GM21423 (cell line): ENCODE results near the gene MBP.

Experiments used
- ATAC-seq: cut with Tn5 transposase; IDR thresholded peaks from one replicate; pipeline ENCODE4 v1.9.1; 2021; ENCODE audit warnings: mild to moderate bottlenecking, moderate library complexity; ENCODE audit not compliant: unreplicated experiment

The MBP gene

DNA sequence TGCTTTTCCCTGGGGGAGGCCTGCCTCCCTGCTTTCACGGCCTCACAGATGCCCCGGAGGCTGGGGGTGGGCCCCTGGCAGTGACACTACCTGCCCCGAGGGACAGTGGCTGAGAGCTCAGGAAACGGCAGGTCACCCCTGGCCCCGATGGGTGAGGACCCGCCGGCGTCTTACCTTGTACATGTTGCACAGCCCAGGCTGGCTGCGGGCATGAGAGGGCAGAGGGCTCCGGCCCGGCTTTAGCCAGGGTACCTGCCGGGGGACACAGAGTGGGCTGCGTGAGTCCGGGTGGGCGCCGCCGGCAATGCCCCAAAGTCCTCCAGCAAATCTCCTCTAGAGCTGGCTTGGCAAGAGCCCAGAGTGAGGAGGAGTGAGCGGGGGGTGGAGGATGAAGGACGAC, 122.9 kb downstream of the MBP start:
- ATAC-seq = no peak

DNA sequence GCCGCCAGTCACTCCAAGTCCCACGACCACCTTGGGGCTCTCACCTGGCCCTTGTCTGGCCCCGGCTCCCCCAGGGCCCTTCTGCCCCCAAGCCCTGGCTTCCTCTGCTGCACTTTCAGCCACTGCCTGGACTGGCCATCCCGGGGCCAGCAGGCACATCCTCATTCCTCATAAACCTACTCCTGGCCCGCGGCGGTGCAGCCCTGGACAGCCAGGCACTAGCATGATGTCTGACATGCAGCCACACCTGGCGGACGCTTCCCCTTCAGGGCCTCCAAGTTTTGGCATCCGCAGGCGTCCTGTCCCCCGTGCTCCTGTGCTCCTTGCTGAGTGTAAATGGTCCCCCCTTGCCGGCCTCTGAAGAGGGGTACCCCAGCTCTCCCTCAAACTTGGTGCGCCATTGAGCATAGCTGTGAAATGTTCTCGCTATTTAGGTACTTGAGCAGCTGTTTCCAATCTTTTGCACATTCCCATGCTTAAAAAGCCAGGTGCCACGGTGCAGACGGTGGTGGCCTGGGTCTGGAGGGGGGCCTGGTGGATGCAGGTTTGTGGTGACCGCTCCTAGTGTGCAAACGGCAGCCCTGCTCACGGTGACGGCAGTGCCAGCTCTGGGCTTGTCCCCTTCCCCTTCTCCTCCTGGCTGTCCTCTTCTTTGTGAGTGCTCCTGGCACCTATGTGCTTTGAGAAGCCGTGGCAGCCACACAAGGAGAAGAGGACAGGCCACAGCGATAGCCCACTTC, 123.8 kb downstream of the MBP start:
- no peak for ATAC-seq

DNA sequence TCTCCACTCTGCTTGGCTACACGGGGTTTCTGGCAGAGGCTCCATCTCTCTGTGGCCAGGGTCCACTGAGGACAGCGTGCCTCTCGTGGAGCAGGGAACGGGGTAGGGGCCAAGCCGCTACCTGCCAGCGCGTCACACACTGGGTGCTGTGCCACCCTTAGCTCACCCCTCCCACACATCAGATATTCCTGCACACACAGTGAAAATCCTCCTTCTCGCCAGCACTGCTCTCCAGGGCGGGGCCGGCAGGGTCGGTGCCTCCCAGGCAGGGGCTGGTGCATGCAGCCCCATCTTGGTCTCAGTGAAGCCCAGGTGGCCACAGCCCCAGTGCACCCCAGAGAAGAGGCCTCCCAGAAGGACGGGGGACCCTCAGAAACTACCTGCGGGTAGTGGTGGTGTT, 124.6 kb downstream of the MBP start:
- ATAC-seq = no peak

DNA sequence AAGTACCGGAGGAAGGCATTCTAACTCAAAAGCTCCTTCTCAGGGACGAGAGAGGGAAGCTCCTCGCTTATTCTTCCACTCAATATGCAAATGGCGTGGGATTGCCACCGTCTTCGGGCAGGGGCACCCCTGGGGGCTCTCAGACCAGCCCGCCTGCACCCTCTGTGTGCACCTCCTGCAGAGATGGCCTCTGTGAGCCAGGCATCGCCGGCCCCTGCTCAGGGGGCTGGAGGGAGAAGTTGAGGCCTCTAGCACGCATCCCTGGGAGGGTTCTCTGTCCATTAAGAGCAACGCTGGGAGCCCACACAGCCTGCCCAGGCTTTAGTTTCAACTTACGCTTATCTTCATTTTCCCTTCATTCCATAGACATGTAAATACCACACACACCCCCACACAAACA, 125.3 kb downstream of the MBP start:
- ATAC-seq = no peak

DNA sequence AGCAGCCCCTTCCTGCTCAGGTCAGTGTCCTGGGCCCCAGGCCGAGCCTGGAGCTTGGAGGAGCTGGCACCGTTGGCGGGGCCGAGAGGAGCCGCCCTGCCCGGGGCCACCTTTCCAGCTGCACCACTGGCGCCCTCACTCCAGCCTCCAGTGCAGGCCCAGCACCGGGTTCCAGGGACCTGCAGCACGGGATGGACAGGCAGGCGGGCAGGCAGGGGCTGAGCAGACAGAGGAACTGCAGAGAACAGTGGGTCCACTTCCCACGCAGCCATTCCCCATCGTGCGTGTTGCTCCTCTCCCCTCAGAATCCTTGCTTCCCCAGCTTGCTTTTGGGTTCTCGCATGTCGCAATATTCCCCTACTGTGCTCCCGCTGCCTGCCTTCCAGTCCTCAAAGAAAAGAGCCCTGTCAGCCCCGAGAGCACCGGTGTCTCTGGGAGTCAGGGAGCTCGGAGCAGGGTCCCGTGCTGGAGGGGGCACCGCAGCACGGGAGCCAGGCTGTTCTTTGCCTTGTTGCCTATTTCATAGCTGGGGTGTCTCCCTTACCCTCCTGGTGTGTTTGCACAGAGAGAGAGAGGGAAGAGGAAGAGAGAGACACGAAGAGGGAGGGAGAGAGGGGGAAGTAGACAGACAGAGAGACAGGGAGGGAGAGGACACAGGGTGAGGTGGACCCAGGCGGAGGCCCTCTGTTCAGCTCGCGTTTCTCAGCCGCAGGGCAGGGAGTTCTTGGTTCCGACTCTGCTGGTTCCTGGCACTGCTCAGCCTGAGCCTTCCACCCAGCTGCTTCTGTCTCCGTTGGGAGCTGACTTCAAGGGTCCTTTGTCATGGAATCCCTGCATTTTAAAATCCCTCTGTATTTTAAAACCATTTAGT, 126.0 kb downstream of the MBP start:
- no peak for ATAC-seq

DNA sequence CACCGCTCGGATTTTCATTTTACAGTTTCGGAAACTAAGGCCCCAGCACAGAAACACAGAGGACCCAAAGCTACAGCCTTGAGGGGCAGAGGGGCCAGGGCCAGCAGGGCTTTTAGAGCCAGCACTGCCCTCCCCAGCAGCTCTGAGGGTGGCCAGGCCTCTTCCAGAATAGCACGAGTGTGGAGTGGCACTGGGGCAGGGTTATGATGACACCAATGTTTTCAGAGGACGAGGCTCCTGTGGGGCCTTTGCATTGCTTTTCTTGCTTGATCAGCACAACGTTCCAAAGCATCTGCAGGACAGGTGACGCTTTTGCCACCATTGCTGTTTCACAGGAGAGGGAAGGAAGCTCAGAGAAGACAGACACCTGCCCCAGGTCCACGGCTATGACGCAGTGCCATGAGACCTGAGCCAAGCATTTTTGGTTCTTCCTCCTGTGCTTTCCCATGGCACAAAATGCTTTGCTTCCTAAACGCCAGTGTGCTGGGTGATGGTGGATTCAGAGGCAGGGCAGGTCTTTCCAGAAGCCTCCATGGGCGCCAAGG, 126.9 kb downstream of the MBP start:
- ATAC-seq = no peak

DNA sequence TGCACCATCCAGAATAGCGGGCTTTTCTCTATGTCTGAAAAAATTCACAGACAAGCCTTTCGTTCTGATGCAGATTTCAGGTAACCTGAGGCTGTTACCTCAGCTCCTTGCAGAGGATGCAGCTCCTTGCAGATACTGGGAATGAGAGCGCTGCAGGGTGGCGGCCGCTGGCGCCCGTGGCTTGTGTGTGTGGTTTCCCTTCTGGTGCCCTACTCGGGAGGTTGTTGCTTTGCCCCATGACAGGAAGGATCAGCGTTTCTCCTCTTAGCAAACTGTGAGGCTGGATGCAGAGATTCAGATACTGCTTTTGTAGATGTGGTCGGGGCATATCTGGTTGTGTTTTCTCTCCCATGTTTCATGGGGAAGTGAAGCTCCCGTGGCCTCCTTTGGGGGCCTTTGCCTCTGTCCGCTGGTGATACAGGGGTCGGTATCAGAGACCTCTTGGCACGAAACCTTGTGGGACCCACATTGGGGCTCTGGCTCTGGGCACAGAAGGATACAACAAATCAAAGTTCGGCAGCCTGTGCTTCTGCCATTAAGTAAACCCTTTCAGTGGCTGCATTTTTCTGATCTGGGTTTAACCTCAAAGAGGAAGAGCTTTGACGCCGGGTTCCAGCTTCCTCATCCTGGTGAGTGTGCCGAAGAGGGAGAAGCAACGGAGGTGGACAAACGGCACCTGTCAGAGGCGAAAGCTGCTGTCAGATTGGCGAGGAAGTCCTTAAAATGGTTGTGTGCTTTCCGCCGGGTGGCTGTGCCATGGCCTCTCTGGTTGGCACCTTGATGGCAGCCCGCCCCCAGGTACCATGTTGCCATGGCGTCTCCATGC, 127.8 kb downstream of the MBP start:
- ATAC-seq = no peak

DNA sequence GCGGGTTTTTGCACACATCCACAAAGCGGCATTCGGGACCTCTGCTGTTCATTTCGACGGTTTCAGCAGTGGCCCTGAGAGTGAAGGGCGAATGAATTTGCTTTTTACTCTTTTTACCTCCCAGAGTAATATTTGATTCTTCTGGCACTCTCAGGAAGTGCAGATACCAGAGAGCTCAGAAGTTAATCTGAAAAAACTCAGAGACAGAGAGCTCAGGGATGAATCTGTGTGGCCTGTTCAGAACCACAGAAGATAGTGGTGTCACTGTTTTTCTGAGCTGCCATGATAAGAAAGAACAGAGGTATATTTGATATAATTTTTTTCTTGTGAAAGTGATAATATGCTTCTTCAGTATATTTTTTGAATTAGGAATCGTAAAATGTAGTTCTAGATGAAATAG, 129.3 kb downstream of the MBP start:
- no peak for ATAC-seq

DNA sequence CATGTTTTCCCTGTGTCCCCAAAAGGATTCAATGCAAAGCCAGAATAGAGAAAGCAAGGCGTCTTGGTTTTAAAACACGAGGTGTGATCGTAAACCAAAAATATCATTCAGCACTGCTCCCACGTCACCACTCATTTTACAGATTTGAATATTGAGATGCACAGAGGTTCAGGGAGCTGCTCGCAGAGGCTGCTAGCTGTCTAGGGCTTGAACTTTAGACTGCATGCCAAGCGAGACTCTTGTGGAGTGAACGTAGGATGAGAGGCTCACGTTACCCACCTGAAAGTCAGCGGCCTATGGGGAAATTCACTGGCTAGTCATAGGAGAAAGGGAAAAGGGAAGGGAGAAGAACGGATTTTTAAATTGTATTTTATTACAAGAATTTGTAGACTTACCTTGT, 130.1 kb downstream of the MBP start:
- ATAC-seq = no peak

DNA sequence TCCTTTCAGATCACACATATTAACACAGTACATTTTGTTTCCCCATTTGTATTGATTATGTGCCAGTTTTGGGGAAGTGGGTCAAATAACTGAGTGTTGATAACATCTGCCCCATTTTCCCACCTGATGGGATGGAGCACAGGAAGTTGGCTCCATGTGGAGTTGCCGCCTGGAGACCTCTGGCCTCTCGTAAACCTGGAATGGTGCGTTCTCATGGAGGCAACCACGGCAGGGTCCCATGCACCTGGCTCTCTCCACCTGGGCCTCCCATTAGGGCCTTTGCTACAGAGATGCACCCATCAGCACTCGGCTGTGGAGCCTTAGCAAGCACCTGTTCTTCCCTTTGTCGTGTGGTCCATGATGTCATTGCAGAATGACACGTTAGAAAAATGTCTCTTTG, 130.6 kb downstream of the MBP start:
- no peak for ATAC-seq

DNA sequence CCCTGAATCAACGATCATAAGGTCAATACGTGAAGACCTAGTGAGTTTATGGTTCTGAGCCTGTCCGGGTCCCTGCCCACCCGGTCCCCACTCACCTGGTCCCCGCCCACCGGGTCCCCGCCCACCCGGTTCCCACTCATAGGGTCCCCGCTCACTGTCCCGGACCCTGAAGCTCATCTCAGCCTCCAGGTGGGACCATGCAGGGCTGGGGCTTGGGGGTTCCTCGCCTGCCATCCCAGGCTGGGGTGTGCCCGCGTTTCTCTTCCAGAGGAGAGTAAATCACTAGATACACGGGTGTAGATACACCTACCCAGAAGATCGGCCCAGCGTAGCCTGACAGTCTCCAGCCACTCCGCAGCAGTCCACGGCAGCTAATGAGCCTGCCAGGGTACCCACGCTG, 131.5 kb downstream of the MBP start:
- ATAC-seq = no peak

DNA sequence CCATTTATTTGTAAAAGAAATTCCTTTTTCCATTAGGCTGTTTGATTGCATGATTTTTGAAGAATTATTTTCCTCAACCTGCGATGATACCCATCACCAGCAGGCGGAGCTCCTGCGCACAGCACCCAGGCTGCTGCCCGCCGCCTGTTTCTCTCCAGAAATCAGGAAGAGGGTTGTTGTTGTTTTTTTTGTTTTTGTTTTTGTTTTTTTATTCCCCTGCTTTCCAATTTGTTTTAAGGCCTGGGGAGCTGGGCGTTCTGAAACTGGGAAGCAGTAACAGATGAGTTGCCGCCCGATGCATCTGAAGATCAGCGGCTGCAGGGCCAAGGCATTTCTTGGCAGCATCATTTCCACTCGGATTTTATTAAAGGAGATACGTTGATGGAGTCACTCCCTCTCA, 132.1 kb downstream of the MBP start:
- no peak for ATAC-seq

DNA sequence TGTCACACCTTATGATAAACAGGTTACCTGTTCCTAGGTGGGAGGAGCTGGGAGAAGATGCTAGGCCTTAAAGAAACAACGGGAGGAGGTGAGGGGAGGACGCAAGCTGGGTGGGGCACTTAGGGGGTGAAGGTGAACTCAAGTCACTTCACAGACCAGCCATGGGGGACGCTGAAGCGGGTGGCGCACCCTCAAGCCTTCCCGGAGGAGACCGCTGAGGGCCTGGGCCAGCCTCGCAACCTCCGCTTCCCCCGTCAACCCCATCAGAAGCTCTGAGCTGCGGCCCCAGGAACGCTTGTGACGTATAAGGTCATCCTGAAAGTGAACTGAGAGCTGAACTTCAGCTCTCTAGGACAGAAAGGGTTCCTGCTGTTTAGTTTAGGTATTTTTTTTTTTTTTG, 133.5 kb downstream of the MBP start:
- no peak for ATAC-seq

DNA sequence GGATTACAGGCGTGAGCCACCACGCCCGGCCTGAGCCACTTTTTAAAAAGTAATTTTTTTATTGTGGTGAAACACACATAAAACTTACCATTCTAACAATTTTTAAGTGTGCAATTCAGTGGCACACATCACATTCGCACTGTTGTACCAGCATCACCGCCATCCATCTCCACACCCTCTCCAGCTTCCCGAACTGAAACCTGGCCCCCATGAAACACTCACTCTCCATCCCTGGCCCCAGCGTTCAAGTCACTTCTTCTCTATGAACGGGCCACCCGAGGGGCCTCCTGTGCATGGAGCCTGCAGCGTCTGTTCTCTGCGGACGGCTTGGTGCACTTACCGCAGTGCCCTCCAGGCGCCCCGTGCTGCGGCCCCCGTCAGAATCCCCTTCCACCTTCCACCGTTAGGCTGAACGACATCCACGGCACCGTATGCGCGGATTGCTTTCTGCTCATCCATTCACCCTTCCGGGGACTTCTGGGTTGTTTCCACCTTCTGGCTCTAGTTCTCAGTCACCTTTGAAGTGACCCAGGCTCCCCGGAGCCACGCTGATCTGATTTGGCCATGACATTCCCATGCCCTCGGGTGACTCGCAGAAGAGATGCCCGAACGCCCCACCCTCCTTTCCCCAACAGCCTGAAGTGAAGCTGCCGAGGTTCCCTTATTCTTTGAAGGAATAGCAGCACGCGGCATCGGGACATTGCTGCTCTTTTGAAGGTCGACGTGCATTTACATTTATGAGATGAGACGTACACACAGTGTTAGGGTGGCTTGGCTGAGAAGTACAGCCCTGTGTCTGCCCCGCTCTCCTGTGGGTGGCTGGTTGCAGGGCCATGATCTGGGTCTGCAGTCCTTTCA, 134.4 kb downstream of the MBP start:
- ATAC-seq = no peak

DNA sequence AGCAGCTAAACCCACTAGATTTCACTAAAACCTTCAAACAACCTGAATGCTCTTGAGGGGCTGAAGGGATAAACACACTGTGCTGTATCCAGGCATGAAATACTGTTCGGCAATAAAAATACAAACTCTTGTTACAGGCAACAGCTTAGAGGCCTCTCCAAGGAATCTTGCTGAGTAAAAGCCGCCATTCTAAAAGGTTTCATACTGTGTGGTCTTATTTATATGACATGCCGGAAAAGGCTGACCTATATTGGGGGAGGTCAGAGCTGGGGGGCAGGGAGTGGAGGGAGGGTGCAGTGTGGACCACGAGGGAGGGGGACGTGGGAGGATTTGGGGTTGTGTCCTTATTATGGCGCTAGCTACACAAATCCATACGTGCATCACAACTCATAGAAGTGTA, 136.2 kb downstream of the MBP start:
- ATAC-seq = no peak

DNA sequence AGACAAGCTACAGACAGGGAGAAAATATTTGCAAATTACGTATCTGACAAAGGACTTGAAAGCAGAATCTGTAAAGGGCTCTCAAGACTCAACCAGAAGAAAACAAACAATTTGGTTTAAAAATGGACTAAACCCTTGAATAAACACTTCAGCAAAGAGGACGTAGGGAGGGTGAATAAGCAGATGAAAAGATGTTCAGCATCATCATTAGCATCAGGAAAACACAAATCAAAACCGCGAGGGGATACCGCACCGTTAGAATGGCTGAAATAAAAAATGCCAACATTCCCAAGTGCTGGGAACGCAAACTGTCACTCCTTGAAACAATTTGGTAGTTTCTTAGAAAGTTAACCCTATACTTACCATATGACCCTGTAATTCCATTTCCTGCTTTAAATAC, 136.7 kb downstream of the MBP start:
- no peak for ATAC-seq

DNA sequence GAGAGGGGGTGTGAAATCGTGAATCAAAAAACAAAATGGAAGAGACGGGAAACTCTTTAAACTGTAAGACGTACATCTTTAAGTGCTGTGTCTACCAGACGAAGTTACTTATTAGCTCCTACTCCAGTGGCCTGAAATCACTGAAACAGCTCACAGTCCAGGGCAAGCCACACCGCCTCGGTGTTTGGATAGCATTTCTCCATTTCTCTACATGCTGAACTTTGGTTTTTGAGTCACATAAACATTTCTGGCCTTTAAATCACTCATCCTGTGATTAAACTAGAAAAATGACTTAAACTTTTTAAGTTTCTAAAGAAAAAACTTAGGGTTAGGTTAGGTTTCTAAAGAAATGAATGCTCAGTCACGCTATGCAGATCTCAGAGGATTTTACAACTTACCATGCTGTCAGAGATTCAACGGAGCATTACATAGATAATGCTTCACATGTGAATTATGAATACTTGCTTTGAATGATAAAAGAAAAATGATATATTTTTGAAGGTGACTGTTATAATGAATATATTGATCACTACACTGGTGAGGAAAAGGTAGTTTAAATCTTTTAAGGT, 138.4 kb downstream of the MBP start:
- ATAC-seq = no peak

DNA sequence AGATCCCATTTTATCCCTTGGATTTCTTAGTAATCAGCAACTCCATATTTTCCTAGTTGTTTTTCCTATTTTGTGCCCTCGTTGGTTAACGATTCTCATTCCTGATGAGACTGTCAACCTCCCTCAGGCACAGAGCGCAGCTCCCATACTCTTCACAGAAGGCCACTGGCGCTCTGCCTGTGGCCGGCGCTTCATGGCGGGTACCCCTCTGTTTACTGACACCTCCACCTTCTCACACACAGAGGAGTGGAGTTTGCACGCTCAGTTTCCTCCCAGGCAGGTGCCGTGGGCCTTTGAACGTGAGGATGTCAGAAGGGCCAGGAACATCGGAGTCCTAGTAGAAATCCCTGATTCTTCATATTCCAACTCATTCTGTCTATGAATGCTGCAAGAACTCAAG, 139.0 kb downstream of the MBP start:
- ATAC-seq = no peak

DNA sequence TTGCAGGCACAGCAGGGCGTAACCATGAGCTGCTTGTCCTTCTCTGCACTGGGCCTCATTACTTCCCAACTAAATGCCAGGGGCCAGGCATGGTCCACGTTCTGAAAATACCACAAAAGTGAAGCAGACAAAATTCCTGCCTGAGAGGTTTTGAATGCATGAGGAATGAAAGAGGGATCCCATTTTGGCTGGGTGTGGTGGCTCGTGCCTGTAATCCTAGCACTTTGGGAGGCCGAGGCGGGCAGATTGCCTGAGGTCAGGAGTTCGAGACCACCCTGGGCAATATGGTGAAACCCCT, 139.5 kb downstream of the MBP start:
- no peak for ATAC-seq
